Bronchial epithelial cell (primary cell): ENCODE measurements around the gene TSG101. TPM values are rescaled to one million over a fixed set of nuclear protein-coding genes. Genes with fewer than 3 reads are reported as not detected.

Source experiments
- DNase-seq: peaks from one replicate; pipeline ENCODE4 v3.0.0-alpha.2; 2010; ENCODE audit warnings: low read depth
- FAIRE-seq: peaks from 2 replicates; lab custom pipeline; 2011; peaks lifted over from hg19 to GRCh38; lab: Jason Lieb, UNC
- H3K27me3 ChIP-seq: 2 replicates; pipeline ENCODE4 v1.5.1; 2011; ENCODE audit warnings: low read length; ENCODE audit not compliant: control insufficient read depth, insufficient read depth
- H3K36me3 ChIP-seq: 2 replicates; pipeline ENCODE4 v1.5.1; 2011; ENCODE audit warnings: low read length; ENCODE audit not compliant: control insufficient read depth, insufficient read depth
- H3K4me3 ChIP-seq: 2 replicates; pipeline ENCODE4 v1.5.1; 2011; ENCODE audit warnings: mild to moderate bottlenecking, low read depth, low read length, control low read depth
- CTCF ChIP-seq: IDR thresholded peaks from 2 replicates; pipeline ENCODE4 v1.5.1; 2011; ENCODE audit warnings: mild to moderate bottlenecking, moderate library complexity, low read length, control low read depth, inconsistent platforms; ENCODE audit not compliant: insufficient read depth, severe bottlenecking
- total RNA-seq: library from RNA; depleted of rRNA; stranded (reverse); fragments of >200 nt; gene quantifications from 2 replicates; pipeline ENCODE4 v1.2.1, GENCODE V29; 2014

TSG101 gene
- total RNA-seq, 1 donor from 2014 or later: 71.1 TPM

GRCh38 chr11:18521122-18521521 lies 5.6 kb downstream of the TSG101 start:
- Histone ChIP-seq H3K27me3 (no peaks in the 10 kb centered on the region), H3K36me3 (peaks cover 1% of the 10 kb centered on the region), H3K4me3 (no peak overlapping the region)
- no peak for TF ChIP-seq CTCF
- no peak for FAIRE-seq
- no peak for DNase-seq

GRCh38 chr11:18502352-18502751 lies 24.4 kb downstream of the TSG101 start:
- Histone ChIP-seq H3K4me3 (no peak overlapping the region), H3K27me3 (no peaks in the 10 kb centered on the region), H3K36me3 (peaks cover 7% of the 10 kb centered on the region)
- no peak for TF ChIP-seq CTCF
- no peak for DNase-seq
- no peak for FAIRE-seq

- no peak for FAIRE-seq
- Histone ChIP-seq H3K36me3 (peaks cover 8% of the 10 kb centered on the region), H3K4me3 (no peak overlapping the region), H3K27me3 (no peaks in the 10 kb centered on the region)
- no peak for TF ChIP-seq CTCF
- no peak for DNase-seq
Measured at GRCh38 chr11:18501629-18502028, 25.1 kb downstream of the TSG101 start.

GRCh38 chr11:18498039-18498438 lies 28.7 kb downstream of the TSG101 start:
- no peak for TF ChIP-seq CTCF
- Histone ChIP-seq H3K4me3 (no peak overlapping the region), H3K27me3 (no peaks in the 10 kb centered on the region), H3K36me3 (peaks cover 4% of the 10 kb centered on the region)
- no peak for DNase-seq
- FAIRE-seq: no peak

- no peak for FAIRE-seq
- TF ChIP-seq CTCF: no peak
- no peaks in the 10 kb centered on the region for H3K27me3 ChIP-seq
- no peak overlapping the region for H3K4me3 ChIP-seq
- DNase-seq: peak; percentile 13
- H3K36me3 ChIP-seq: peaks cover 3% of the 10 kb centered on the region
Measured at GRCh38 chr11:18495703-18496102, 31.0 kb downstream of the TSG101 start.

GRCh38 chr11:18495271-18495670 lies 31.5 kb downstream of the TSG101 start:
- FAIRE-seq: no peak
- TF ChIP-seq CTCF: no peak
- no peak for DNase-seq
- Histone ChIP-seq H3K36me3 (peaks cover 5% of the 10 kb centered on the region), H3K27me3 (no peaks in the 10 kb centered on the region), H3K4me3 (no peak overlapping the region)
